GM12878 (cell line): ENCODE data around the gene POLE2. TPM values are rescaled to one million over a fixed set of nuclear protein-coding genes. Genes with fewer than 3 reads are reported as not detected.
"Not testable (repeated sequence)": the region's sequence is repeated elsewhere in the genome, so short reads cannot be mapped to it uniquely, and the experiment has no call there.

Source experiments
- ATAC-seq: fragments of 200-7000 bp; cut with Tn5 transposase; 3 replicates; pipeline ENCODE4 v1.9.1; 2020; ENCODE audit warnings: mild to moderate bottlenecking, moderate library complexity
- BruUV-seq: library from RNA; stranded (reverse); fragments of 400-500 nt; replicated peaks from 2 replicates; lab custom pipeline; 2021; lab: Mats Ljungman, UMichigan
- CTCF ChIA-PET: fragments of 300-600 bp; sonication (Branson Sonifier 250); formaldehyde crosslinking; extraction: SDS; loops from one replicate; lab custom pipeline; 2021; ENCODE audit warnings: inconsistent platforms; lab: Yijun Ruan, JAX
- POLR2A ChIA-PET: fragments of 350-600 bp; formaldehyde crosslinking; extraction: SDS; loops from one replicate; lab custom pipeline; 2021; ENCODE audit warnings: inconsistent platforms; lab: Charles Lee
- RAD21 ChIA-PET: fragments of 300-600 bp; sonication (Branson Sonifier 250); formaldehyde crosslinking; loops from one replicate; lab custom pipeline; 2023; ENCODE audit warnings: antibody characterized with exemption; ENCODE audit not compliant: unreplicated experiment; lab: Charles Lee
- SMC1A ChIA-PET: fragments of 300-600 bp; sonication (Branson Sonifier 250); formaldehyde crosslinking; loops from one replicate; lab custom pipeline; 2023; ENCODE audit not compliant: unreplicated experiment, uncharacterized antibody; lab: Charles Lee
- DNase-seq: peaks from one replicate; pipeline ENCODE4 v3.0.0-alpha.2; 2011; ENCODE audit warnings: low read depth, low spot score
- FAIRE-seq: peaks from 3 replicates; lab custom pipeline; 2011; peaks lifted over from hg19 to GRCh38; lab: Jason Lieb, UNC
- H2AFZ ChIP-seq: 2 replicates; pipeline ENCODE4 v1.6.0; 2011; ENCODE audit warnings: low read depth, low read length, control low read depth; ENCODE audit not compliant: control insufficient read depth
- H3K27ac ChIP-seq: 2 replicates; pipeline ENCODE4 v1.5.1; 2011; ENCODE audit warnings: control low read depth; ENCODE audit not compliant: control insufficient read depth, insufficient read depth
- H3K27me3 ChIP-seq, 2 experiments: replicated peaks in 1 of 2; 2 replicates each; pipeline versions ENCODE4 v1.6.0 to v1.6.1; 2011; ENCODE audit warnings: low read length in 1 of 2; ENCODE audit not compliant: control insufficient read depth in 2 of 2, insufficient read depth in 2 of 2
- H3K36me3 ChIP-seq, 2 experiments: 2 replicates each; pipeline ENCODE4 v1.5.1; 2011; ENCODE audit warnings: low read length in 1 of 2; ENCODE audit not compliant: control insufficient read depth in 2 of 2, insufficient read depth in 2 of 2
- H3K4me1 ChIP-seq: 2 replicates; pipeline ENCODE4 v1.6.1; 2011; ENCODE audit warnings: mild to moderate bottlenecking, low read length, moderate library complexity, mixed read lengths; ENCODE audit not compliant: control insufficient read depth, insufficient read depth
- H3K4me2 ChIP-seq: 2 replicates; pipeline ENCODE4 v1.6.0; 2011; ENCODE audit warnings: control low read depth; ENCODE audit not compliant: control insufficient read depth, insufficient read depth
- H3K4me3 ChIP-seq: fragments of 200-600 bp; sonication (generic); 2 replicates; pipeline ENCODE4 v1.5.1; 2016
- H3K79me2 ChIP-seq: 2 replicates; pipeline ENCODE4 v1.6.0; 2011; ENCODE audit warnings: low read length; ENCODE audit not compliant: control insufficient read depth, insufficient read depth
- H3K9ac ChIP-seq: 2 replicates; pipeline ENCODE4 v1.8.0; 2011; ENCODE audit warnings: low read length, control low read depth, mixed read lengths; ENCODE audit not compliant: control insufficient read depth, insufficient read depth
- H3K9me3 ChIP-seq: replicated peaks from 3 replicates; pipeline ENCODE4 v1.5.1; 2011; ENCODE audit warnings: mild to moderate bottlenecking, low read length; ENCODE audit not compliant: control insufficient read depth, insufficient read depth
- H4K20me1 ChIP-seq: 2 replicates; pipeline ENCODE4 v1.6.0; 2011; ENCODE audit not compliant: control insufficient read depth, insufficient read depth
- EED ChIP-seq: sonication (generic); IDR thresholded peaks from 2 replicates; pipeline ENCODE4 v1.6.1; 2016; ENCODE audit warnings: antibody characterized with exemption, low read depth
- EZH2 ChIP-seq: IDR thresholded peaks from 2 replicates; pipeline ENCODE4 v1.6.1; 2012; ENCODE audit warnings: low read depth, mild to moderate bottlenecking, control low read depth, inconsistent platforms, low read length, borderline replicate concordance; ENCODE audit not compliant: control insufficient read depth
- MXI1 ChIP-seq: fragments of 150-350 bp; IDR thresholded peaks from 2 replicates; pipeline ENCODE4 v1.6.1; 2011; ENCODE audit warnings: low read depth, mild to moderate bottlenecking, inconsistent platforms, low read length, improper control_type of control experiment
- NFXL1 ChIP-seq: fragments of 450-650 bp; IDR thresholded peaks from 2 replicates; pipeline ENCODE4 v1.6.1; 2017; ENCODE audit warnings: antibody characterized with exemption, mild to moderate bottlenecking, borderline replicate concordance
- RBBP5 ChIP-seq: fragments of 200-600 bp; sonication (generic); conservative IDR thresholded peaks from 2 replicates; pipeline ENCODE4 v1.6.1; 2016
- SPI1 ChIP-seq: IDR thresholded peaks from 2 replicates; pipeline ENCODE4 v1.6.1; 2011; ENCODE audit warnings: low read depth, mild to moderate bottlenecking, low read length, moderate library complexity, borderline replicate concordance; ENCODE audit not compliant: insufficient read depth
- YY1 ChIP-seq: IDR thresholded peaks from 2 replicates; pipeline ENCODE4 v1.6.1; 2011; ENCODE audit warnings: low read depth, mild to moderate bottlenecking, low read length
- WGBS: methylation state at CpG from one replicate; pipeline ENCODE4 v1.1.6; 2016; ENCODE audit warnings: low lambda C conversion rate; ENCODE audit not compliant: insufficient replicate concordance, insufficient coverage; ENCODE audit errors: missing lambda C conversion rate; 5-methylcytosine and 5-hydroxymethylcytosine counted together
- in situ Hi-C: fragments of 300-500 bp; cut with MboI; formaldehyde crosslinking; loops from 9 replicates; pipeline ENCODE4 v1.14.3; 2018; ENCODE audit warnings: mixed read lengths
- intact Hi-C: fragments of 100-400 bp; cut with micrococcal nuclease; formaldehyde crosslinking; loops from one replicate; pipeline ENCODE4 v1.14.2; 2022; ENCODE audit not compliant: unreplicated experiment
- polyA plus RNA-seq, 11 experiments: library from polyadenylated mRNA; depleted of rRNA in 4 of 11; unstranded in 6 of 11; stranded (reverse) in 5 of 11; fragments of >200 nt; fragmentation: Nextera tagmentation in 4 of 11; fragmentation: Illumina TruSeq in 1 of 11; extraction: Ambion mirVana in 4 of 11; extraction: Trizol in 1 of 11; gene quantifications; 1 replicate in 1 of 11; 2 replicates in 10 of 11; pipeline versions ENCODE4 v1.2.1 to v1.2.3, GENCODE V29; 2011 to 2016; ENCODE audit warnings: inconsistent platforms in 2 of 11, missing spikeins in 2 of 11, low read depth in 1 of 11
- total RNA-seq, 4 experiments: library from RNA; depleted of rRNA in 3 of 4; stranded (reverse); fragments of >200 nt in 3 of 4; fragmentation: Illumina TruSeq in 1 of 4; extraction: Trizol in 1 of 4; gene quantifications; 2 replicates each; pipeline versions ENCODE4 v1.2.1 to v1.2.3, GENCODE V29; 2013 to 2021

Gene POLE2
- total and polyA plus RNA-seq, 10 of the 15 experiments (the other 5 are each of a cell fraction or from before 2014, with no cell fraction given), result 22.0 to 45.6 (median 38.8) TPM

DNA sequence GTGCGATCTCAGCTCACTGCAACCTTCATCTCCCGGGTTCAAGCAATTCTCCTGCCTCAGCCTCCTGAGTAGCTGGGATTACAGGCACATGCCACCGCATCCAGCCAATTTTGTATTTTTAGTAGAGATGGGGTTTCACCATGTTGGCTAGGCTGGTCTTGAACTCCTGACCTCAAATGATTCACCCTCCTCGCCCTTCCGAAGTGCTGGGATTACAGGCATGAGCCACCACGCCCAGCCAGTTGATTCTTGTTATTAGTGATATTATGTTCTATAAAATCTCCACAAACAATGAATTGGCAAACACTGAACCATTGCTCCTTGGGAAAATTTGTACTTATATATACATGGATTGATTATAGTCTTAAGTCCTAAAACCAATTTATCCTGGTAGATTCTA, 30.5 kb downstream of the POLE2 start:
- H3K27me3 ChIP-seq, RAD21 ChIA-PET, H2AFZ ChIP-seq, H3K79me2 ChIP-seq, H3K36me3 ChIP-seq, H3K4me3 ChIP-seq, H4K20me1 ChIP-seq, H3K4me2 ChIP-seq, H3K9me3 ChIP-seq, CTCF ChIA-PET, intact Hi-C loops, in situ Hi-C loops, H3K27ac ChIP-seq, ATAC-seq, FAIRE-seq, BruUV-seq, SMC1A ChIA-PET, H3K4me1 ChIP-seq, DNase-seq, H3K9ac ChIP-seq: not testable (repeated sequence)
- over 99% methylated on average over 6 of the region's 6 CpGs for WGBS
- POLR2A ChIA-PET, result interaction anchor here (0.7 kb wide), 1 partner anchor 34 kb away, joined by 5 read pairs; no protein-coding TSS in a partner anchor

DNA sequence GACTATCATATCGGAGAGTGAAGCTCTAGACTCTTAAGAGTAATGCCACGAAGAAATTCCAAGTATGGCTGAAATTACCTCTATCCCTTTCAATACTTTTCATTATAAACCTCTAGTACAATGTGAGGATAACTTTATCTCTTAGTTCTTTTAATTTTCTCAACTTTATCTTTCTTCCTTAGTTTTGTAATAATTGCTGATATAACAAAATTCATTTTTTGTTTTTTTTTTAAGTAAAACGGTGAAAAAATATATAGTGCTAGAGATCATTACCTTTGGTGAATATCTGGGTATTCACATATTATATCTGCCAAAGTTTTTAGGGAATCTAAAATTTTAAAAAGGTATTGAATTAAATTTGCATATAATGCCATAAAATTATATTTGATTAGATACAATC, 33.5 kb downstream of the POLE2 start:
- WGBS, result 95% methylated on average over 3 of the region's 3 CpGs
- in situ Hi-C loops, result no loop called here
- FAIRE-seq, result no peak

More for the DNA sequence above, 33.5 kb downstream of the POLE2 start:
- Histone ChIP-seq H3K4me3 (no peak overlapping the region), H3K27me3 (no peaks in the 10 kb centered on the region), H3K27ac (no peak overlapping the region), H3K4me2 (no peak overlapping the region), H3K4me1 (no peaks in the 10 kb centered on the region), H3K9me3 (no peaks in the 10 kb centered on the region), H3K79me2 (no peaks in the 10 kb centered on the region), H3K9ac (no peak overlapping the region), H2AFZ (no peak overlapping the region), H3K36me3 (peaks cover 1 to 2% of the 10 kb centered on the region in 2 experiments; a peak in 1 of 4 replicates), H4K20me1 (no peaks in the 10 kb centered on the region)
- DNase-seq (no peak), ATAC-seq (no peak)
- BruUV-seq, result no TSS peak
- POLR2A ChIA-PET, result no interaction called here
- CTCF ChIA-PET, result interaction anchor here (0.9 kb wide), 1 partner anchor 116 kb away, joined by 3 read pairs; no protein-coding TSS in a partner anchor
- TF ChIP-seq YY1, result no peak
- TF ChIP-seq MXI1, result no peak
- no peak for TF ChIP-seq SPI1
- no peak for TF ChIP-seq EZH2
- no peak for TF ChIP-seq EED
- TF ChIP-seq RBBP5, result no peak
- TF ChIP-seq NFXL1, result no peak
- RAD21 ChIA-PET, result no interaction called here
- intact Hi-C loops, result no loop called here
- SMC1A ChIA-PET, result interaction anchor here (1.4 kb wide), 1 partner anchor 16 kb away, joined by 3 read pairs; no protein-coding TSS in a partner anchor
